HepG2 (cell line): Measurements from ENCODE around the gene ATP5F1E. TPM values are rescaled to one million over a fixed set of nuclear protein-coding genes. Genes with fewer than 3 reads are reported as not detected.

Source experiments
- FOSL1 ChIP-seq: sonication (generic); formaldehyde crosslinking; IDR thresholded peaks from 2 replicates; pipeline ENCODE4 v1.9.0; 2021; ENCODE audit warnings: missing genetic modification reagents, borderline replicate concordance
- FOXK2 ChIP-seq: fragments of 450-650 bp; IDR thresholded peaks from 2 replicates; pipeline ENCODE4 v1.6.1; 2016
- GATAD1 ChIP-seq: IDR thresholded peaks from 2 replicates; pipeline ENCODE4 v1.6.1; 2016; ENCODE audit warnings: missing genetic modification reagents, missing compliant biosample characterization
- HDAC6 ChIP-seq: fragments of 200-600 bp; sonication (generic); IDR thresholded peaks from 2 replicates; pipeline ENCODE4 v1.7.0; 2017; ENCODE audit warnings: mild to moderate bottlenecking, antibody characterized with exemption, low read length, low read depth
- HMGA1 ChIP-seq: sonication (generic); formaldehyde crosslinking; conservative IDR thresholded peaks from 2 replicates; pipeline ENCODE4 v1.4.0; 2020; ENCODE audit warnings: missing genetic modification reagents
- KAT2B ChIP-seq: fragments of 150-350 bp; IDR thresholded peaks from 2 replicates; pipeline ENCODE4 v1.6.1; 2014; ENCODE audit warnings: low read depth, low read length, borderline replicate concordance
- KDM2A ChIP-seq: sonication (generic); formaldehyde crosslinking; IDR thresholded peaks from 2 replicates; pipeline ENCODE4 v1.4.0; 2020; ENCODE audit warnings: low read depth, missing genetic modification reagents, borderline replicate concordance
- KLF15 ChIP-seq: sonication (generic); formaldehyde crosslinking; IDR thresholded peaks from 2 replicates; pipeline ENCODE4 v1.8.1; 2023; ENCODE audit warnings: borderline replicate concordance, mild to moderate bottlenecking, inconsistent platforms, missing genetic modification reagents, mixed read lengths
- KLF16 ChIP-seq, 2 experiments: sonication (generic) in 1 of 2; formaldehyde crosslinking in 1 of 2; IDR thresholded peaks; 2 replicates each; pipeline versions ENCODE4 v1.6.1 to v1.8.0; 2016 to 2023; ENCODE audit warnings: missing genetic modification reagents in 2 of 2, missing compliant biosample characterization in 1 of 2
- KLF9 ChIP-seq: IDR thresholded peaks from 2 replicates; pipeline ENCODE4 v1.6.1; 2016; ENCODE audit warnings: low read depth
- NFATC3 ChIP-seq: sonication (generic); formaldehyde crosslinking; IDR thresholded peaks from 2 replicates; pipeline ENCODE4 v1.5.1; 2020; ENCODE audit warnings: mild to moderate bottlenecking, missing genetic modification reagents
- PCBP2 ChIP-seq: fragments of 200-400 bp; formaldehyde crosslinking; optimal IDR thresholded peaks from 2 replicates; pipeline ENCODE3; 2018; ENCODE audit warnings: low read length, low read depth; ENCODE audit not compliant: poor library complexity, severe bottlenecking
- RAD21 ChIP-seq: fragments of 450-650 bp; formaldehyde crosslinking; IDR thresholded peaks from 2 replicates; pipeline ENCODE4 v1.5.0; 2020; ENCODE audit warnings: mild to moderate bottlenecking
- SNAI1 ChIP-seq: sonication (generic); formaldehyde crosslinking; IDR thresholded peaks from 2 replicates; pipeline ENCODE4 v1.5.0; 2020; ENCODE audit warnings: mild to moderate bottlenecking, missing genetic modification reagents, borderline replicate concordance
- U2AF1 ChIP-seq: fragments of 200-400 bp; formaldehyde crosslinking; optimal IDR thresholded peaks from 2 replicates; pipeline ENCODE3; 2017; ENCODE audit warnings: mild to moderate bottlenecking, low read depth, low read length
- ZBTB20 ChIP-seq: sonication (generic); formaldehyde crosslinking; IDR thresholded peaks from 2 replicates; pipeline ENCODE4 v1.8.1; 2023; ENCODE audit warnings: missing genetic modification reagents, low read depth, mild to moderate bottlenecking, borderline replicate concordance
- ZNF383 ChIP-seq: sonication (generic); formaldehyde crosslinking; IDR thresholded peaks from 2 replicates; pipeline ENCODE4 v1.4.0; 2020; ENCODE audit warnings: missing genetic modification reagents, mild to moderate bottlenecking, borderline replicate concordance
- ZNF496 ChIP-seq: sonication (generic); formaldehyde crosslinking; IDR thresholded peaks from 2 replicates; pipeline ENCODE4 v1.8.1; 2023; ENCODE audit warnings: mild to moderate bottlenecking, moderate library complexity, missing genetic modification reagents; ENCODE audit not compliant: insufficient replicate concordance
- ZNF550 ChIP-seq: sonication (generic); formaldehyde crosslinking; IDR thresholded peaks from 2 replicates; pipeline ENCODE4 v1.4.0; 2020; ENCODE audit warnings: mild to moderate bottlenecking, missing genetic modification reagents, borderline replicate concordance
- ZNF619 ChIP-seq: sonication (generic); formaldehyde crosslinking; IDR thresholded peaks from 2 replicates; pipeline ENCODE4 v1.4.0; 2020; ENCODE audit warnings: mild to moderate bottlenecking, missing genetic modification reagents
- ZSCAN22 ChIP-seq: sonication (generic); formaldehyde crosslinking; IDR thresholded peaks from 2 replicates; pipeline ENCODE4 v1.4.0; 2020; ENCODE audit warnings: mild to moderate bottlenecking, missing genetic modification reagents
- polyA plus RNA-seq, 8 experiments: library from polyadenylated mRNA; depleted of rRNA in 3 of 8; stranded (reverse) in 7 of 8; unstranded in 1 of 8; fragments of >200 nt; fragmentation: Illumina TruSeq in 4 of 8; extraction: Trizol in 4 of 8; gene quantifications; 2 replicates each; pipeline versions ENCODE4 v1.2.1 to v1.2.3, GENCODE V29; 2011 to 2016; ENCODE audit warnings: low read depth in 4 of 8, missing spikeins in 1 of 8, mixed read lengths in 1 of 8; ENCODE audit not compliant: insufficient read depth in 1 of 8
- total RNA-seq, 5 experiments: library from RNA; depleted of rRNA; stranded (reverse); fragments of >200 nt; fragmentation: Illumina TruSeq; extraction: Trizol; gene quantifications; 2 replicates each; pipeline ENCODE4 v1.2.3, GENCODE V29; 2016; ENCODE audit warnings: low read depth in 1 of 5
- TF ChIP-seq, protein P1 (sequence below): sonication (generic); formaldehyde crosslinking; IDR thresholded peaks from 2 replicates; pipeline ENCODE4 v1.8.1; 2023; ENCODE audit warnings: mild to moderate bottlenecking, missing genetic modification reagents
- TF ChIP-seq, protein P2 (sequence below): sonication (generic); formaldehyde crosslinking; IDR thresholded peaks from 2 replicates; pipeline ENCODE4 v1.4.0; 2020; ENCODE audit warnings: mild to moderate bottlenecking, missing genetic modification reagents, borderline replicate concordance
- TF ChIP-seq, protein P3 (sequence below): sonication (generic); formaldehyde crosslinking; conservative IDR thresholded peaks from 2 replicates; pipeline ENCODE4 v1.8.1; 2023; ENCODE audit warnings: missing genetic modification reagents

ATP5F1E gene
- total and polyA plus RNA-seq, 2 of the 13 experiments (the other 11 are each of a cell fraction or from before 2014, with no cell fraction given) = 121 to 134 TPM

DNA sequence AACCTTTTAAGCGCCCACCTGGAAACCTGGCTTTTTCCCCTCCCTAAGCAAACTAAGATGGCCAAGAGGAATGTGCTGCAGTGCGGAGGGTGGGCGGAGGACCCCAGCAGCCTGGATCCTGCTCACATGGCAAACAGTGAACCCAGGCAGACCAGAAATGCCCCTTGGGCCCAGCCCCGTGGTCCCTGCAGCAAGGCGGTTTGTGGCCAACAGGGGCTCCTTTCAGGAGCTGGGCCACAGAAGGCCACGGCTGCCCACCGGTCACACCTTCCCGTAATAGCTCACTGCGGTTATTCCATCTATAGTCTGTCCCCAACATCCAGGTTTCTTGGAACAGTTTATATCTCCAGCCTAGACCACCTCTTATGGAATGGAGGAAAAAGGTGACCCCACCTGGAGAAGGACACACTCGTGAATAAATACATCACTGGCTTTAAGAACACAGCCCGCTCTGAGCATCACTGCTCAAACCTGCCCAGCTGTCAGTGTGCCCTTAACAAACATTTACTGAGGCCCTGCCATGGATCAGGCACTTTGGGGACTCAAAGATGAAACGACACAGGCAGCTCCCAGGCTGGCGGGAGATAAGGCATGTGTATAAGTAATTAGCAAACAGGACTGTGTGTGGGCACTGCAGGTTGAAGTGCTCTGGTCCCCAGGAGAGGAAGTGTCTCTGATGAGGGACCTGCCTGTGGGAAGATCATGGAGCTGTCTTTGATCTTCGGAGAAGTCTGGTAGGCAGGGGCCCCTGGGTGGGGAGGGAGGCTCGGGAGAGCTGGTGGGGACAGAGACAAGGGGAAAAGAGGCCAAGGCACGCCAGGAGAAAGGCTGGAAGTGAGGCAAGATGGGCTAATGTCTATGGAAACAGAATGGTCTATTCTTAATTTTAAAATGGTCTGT lies 16.1 kb downstream of the ATP5F1E start (continued):
- TF ChIP-seq PCBP2 = no peak
- TF ChIP-seq GATAD1 (CRISPR knock-in tag) = peak; percentile 36; the same call in 1 of the 2 replicates
- no peak; the same call in 1 of the 2 replicates for TF ChIP-seq RAD21
- no peak for TF ChIP-seq NFATC3
- TF ChIP-seq, protein P1, sequence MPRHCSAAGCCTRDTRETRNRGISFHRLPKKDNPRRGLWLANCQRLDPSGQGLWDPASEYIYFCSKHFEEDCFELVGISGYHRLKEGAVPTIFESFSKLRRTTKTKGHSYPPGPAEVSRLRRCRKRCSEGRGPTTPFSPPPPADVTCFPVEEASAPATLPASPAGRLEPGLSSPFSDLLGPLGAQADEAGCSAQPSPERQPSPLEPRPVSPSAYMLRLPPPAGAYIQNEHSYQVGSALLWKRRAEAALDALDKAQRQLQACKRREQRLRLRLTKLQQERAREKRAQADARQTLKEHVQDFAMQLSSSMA = peak; percentile 56; the same call in 1 of the 2 replicates
- TF ChIP-seq KLF9 (CRISPR knock-in tag) = no peak; the same call in 1 of the 2 replicates
- TF ChIP-seq HDAC6 = no peak
- TF ChIP-seq ZNF383 (CRISPR knock-in tag) = no peak
- TF ChIP-seq ZNF619 (CRISPR knock-in tag) = no peak
- TF ChIP-seq KLF15 (CRISPR knock-in tag) = no peak
- peak; percentile 56 for TF ChIP-seq U2AF1
- no peak for TF ChIP-seq FOXK2
- TF ChIP-seq HMGA1 (CRISPR knock-in tag) = no peak
- TF ChIP-seq, protein P2, sequence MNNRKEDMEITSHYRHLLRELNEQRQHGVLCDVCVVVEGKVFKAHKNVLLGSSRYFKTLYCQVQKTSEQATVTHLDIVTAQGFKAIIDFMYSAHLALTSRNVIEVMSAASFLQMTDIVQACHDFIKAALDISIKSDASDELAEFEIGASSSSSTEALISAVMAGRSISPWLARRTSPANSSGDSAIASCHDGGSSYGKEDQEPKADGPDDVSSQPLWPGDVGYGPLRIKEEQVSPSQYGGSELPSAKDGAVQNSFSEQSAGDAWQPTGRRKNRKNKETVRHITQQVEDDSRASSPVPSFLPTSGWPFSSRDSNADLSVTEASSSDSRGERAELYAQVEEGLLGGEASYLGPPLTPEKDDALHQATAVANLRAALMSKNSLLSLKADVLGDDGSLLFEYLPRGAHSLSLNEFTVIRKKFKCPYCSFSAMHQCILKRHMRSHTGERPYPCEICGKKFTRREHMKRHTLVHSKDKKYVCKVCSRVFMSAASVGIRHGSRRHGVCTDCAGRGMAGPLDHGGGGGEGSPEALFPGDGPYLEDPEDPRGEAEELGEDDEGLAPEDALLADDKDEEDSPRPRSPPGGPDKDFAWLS (CRISPR knock-in tag) = no peak
- TF ChIP-seq ZSCAN22 = no peak
- TF ChIP-seq, protein P3, sequence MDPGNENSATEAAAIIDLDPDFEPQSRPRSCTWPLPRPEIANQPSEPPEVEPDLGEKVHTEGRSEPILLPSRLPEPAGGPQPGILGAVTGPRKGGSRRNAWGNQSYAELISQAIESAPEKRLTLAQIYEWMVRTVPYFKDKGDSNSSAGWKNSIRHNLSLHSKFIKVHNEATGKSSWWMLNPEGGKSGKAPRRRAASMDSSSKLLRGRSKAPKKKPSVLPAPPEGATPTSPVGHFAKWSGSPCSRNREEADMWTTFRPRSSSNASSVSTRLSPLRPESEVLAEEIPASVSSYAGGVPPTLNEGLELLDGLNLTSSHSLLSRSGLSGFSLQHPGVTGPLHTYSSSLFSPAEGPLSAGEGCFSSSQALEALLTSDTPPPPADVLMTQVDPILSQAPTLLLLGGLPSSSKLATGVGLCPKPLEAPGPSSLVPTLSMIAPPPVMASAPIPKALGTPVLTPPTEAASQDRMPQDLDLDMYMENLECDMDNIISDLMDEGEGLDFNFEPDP (CRISPR knock-in tag) = no peak
- peak; percentile 77 for TF ChIP-seq KDM2A (CRISPR knock-in tag)
- TF ChIP-seq FOSL1 = no peak
- no peak for TF ChIP-seq ZNF496
- TF ChIP-seq KAT2B = no peak
- TF ChIP-seq ZNF550 (CRISPR knock-in tag) = no peak
- no peak for TF ChIP-seq SNAI1
- TF ChIP-seq ZBTB20 (CRISPR knock-in tag) = peak; percentile 82; the same call in 1 of the 2 replicates
- no peak for TF ChIP-seq KLF16 (CRISPR knock-in tag; IDR thresholded peaks at IDR 0.05)
